ACHN (cell line): ENCODE data around the gene GRM7.
A peak's percentile ranks its signal among the peaks of the same experiment; 100 is the strongest.

Experiments
- DNase-seq: peaks from one replicate; pipeline ENCODE4 v3.0.0-alpha.2; 2015
- in situ Hi-C: cut with HindIII; loops from 2 replicates; pipeline ENCODE4 v1.10.0; 2017; ENCODE audit warnings: low sequenced_read_pairs, low pct_ligation_motif_present, low pct_unique_long_range_greater_than_20kb

GRM7 gene

GRCh38 chr3:7204848-7205156 lies 343.9 kb downstream of the GRM7 start:
- in situ Hi-C loops, result no loop called here
- peak; percentile 60 for DNase-seq

- in situ Hi-C loops, result no loop called here
- peak; percentile 28 for DNase-seq
These were observed 344.6 kb downstream of the GRM7 start for GRCh38 chr3:7205535-7205934.

- in situ Hi-C loops, result no loop called here
- peak; percentile 48 for DNase-seq
These were observed 345.0 kb downstream of the GRM7 start for GRCh38 chr3:7205962-7206361.

- in situ Hi-C loops, result no loop called here
- DNase-seq, result no peak
These were observed 346.2 kb downstream of the GRM7 start for GRCh38 chr3:7207125-7207524.

- in situ Hi-C loops, result no loop called here
- DNase-seq, result no peak
These were observed 347.0 kb downstream of the GRM7 start for GRCh38 chr3:7207928-7208327.

- in situ Hi-C loops, result no loop called here
- no peak for DNase-seq
These were observed 348.2 kb downstream of the GRM7 start for GRCh38 chr3:7209098-7209497.

- DNase-seq, result no peak
- in situ Hi-C loops, result no loop called here
These were observed 350.8 kb downstream of the GRM7 start for GRCh38 chr3:7211740-7212139.

GRCh38 chr3:7215706-7216105 lies 354.8 kb downstream of the GRM7 start:
- no peak for DNase-seq
- in situ Hi-C loops, result no loop called here

GRCh38 chr3:7226393-7226792 lies 365.5 kb downstream of the GRM7 start:
- in situ Hi-C loops, result no loop called here
- DNase-seq, result no peak

GRCh38 chr3:7238565-7239295 lies 377.8 kb downstream of the GRM7 start:
- in situ Hi-C loops, result no loop called here
- no peak for DNase-seq

GRCh38 chr3:7241584-7242302 lies 380.8 kb downstream of the GRM7 start:
- DNase-seq, result no peak
- in situ Hi-C loops, result no loop called here

GRCh38 chr3:7242303-7242635 lies 381.4 kb downstream of the GRM7 start:
- in situ Hi-C loops, result no loop called here
- no peak for DNase-seq

GRCh38 chr3:7249493-7250076 lies 388.7 kb downstream of the GRM7 start:
- in situ Hi-C loops, result no loop called here
- DNase-seq, result no peak

- in situ Hi-C loops, result no loop called here
- DNase-seq, result no peak
These were observed 393.3 kb downstream of the GRM7 start for GRCh38 chr3:7254251-7254650.

- in situ Hi-C loops, result no loop called here
- no peak for DNase-seq
These were observed 400.1 kb downstream of the GRM7 start for GRCh38 chr3:7260975-7261374.

GRCh38 chr3:7263347-7264195 lies 402.7 kb downstream of the GRM7 start:
- in situ Hi-C loops, result no loop called here
- no peak for DNase-seq

GRCh38 chr3:7264196-7264526 lies 403.2 kb downstream of the GRM7 start:
- DNase-seq, result no peak
- in situ Hi-C loops, result no loop called here

GRCh38 chr3:7265736-7266135 lies 404.8 kb downstream of the GRM7 start:
- in situ Hi-C loops, result no loop called here
- no peak for DNase-seq

- in situ Hi-C loops, result no loop called here
- DNase-seq, result no peak
These were observed 405.6 kb downstream of the GRM7 start for GRCh38 chr3:7266551-7266950.
